ENCODE results near the gene AP2S1. TPM values are rescaled to one million over a fixed set of nuclear protein-coding genes. Genes with fewer than 3 reads are reported as not detected.

AP2S1 gene
- polyA plus RNA-seq, 1 donor (not counting 4 experiments of a cell fraction or from before 2014, with no cell fraction given) = 183 TPM

- H3K27me3 ChIP-seq (ENCODE audit: control insufficient read depth, extremely low read depth, insufficient read depth, low read length) = no peaks in the 10 kb centered on the region
- no peaks in the 10 kb centered on the region for H3K9me3 ChIP-seq (ENCODE audit: control insufficient read depth, low read depth, low read length)
- H3K9ac ChIP-seq (ENCODE audit: control insufficient read depth, extremely low read depth, insufficient read depth, low read length) = peak overlapping the region; percentile 19
- DNase-seq (ENCODE audit: low read depth, low spot score) = peak; percentile 50
- TF ChIP-seq EZH2 (IDR thresholded peaks at IDR 0.05; ENCODE audit: low read length) = no peak
- no peak for TF ChIP-seq CTCF (optimal IDR thresholded peaks at IDR 0.05 in 1 of 3, IDR thresholded peaks at IDR 0.05 in 1 of 3, conservative IDR thresholded peaks at IDR 0.05 in 1 of 3; ENCODE audit: extremely low read depth in 1 of 3, insufficient read depth in 2 of 3, low read length in 3 of 3)
- peak overlapping the region in 1 of 3 experiments; percentile 29 for H3K4me3 ChIP-seq (ENCODE audit: control insufficient read depth in 2 of 3, extremely low read depth in 1 of 3, insufficient read depth in 2 of 3, low read depth in 1 of 3, low read length in 3 of 3)
- peak overlapping the region; percentile 45 for H3K27ac ChIP-seq (ENCODE audit: control insufficient read depth, insufficient read depth, low read length)
- H3K79me2 ChIP-seq (ENCODE audit: control insufficient read depth, insufficient read depth, low read length) = peaks cover 50% of the 10 kb centered on the region
- dilution Hi-C loops (cut with MboI; ENCODE audit: extremely low pct_ligation_motif_present, low sequenced_read_pairs) = no loop called here
- H4K20me1 ChIP-seq (ENCODE audit: control insufficient read depth, extremely low read depth, insufficient read depth, low read length) = no peaks in the 10 kb centered on the region
- no peaks in the 10 kb centered on the region for H3K36me3 ChIP-seq (ENCODE audit: control insufficient read depth in 2 of 2, extremely low read depth in 1 of 2, insufficient read depth in 2 of 2, low read length in 2 of 2)
- peak; percentile 95 for FAIRE-seq
- no peak overlapping the region for H2AFZ ChIP-seq (ENCODE audit: control insufficient read depth, low read length)
- H3K4me1 ChIP-seq (ENCODE audit: control insufficient read depth, extremely low read depth, insufficient read depth, low read length) = peaks cover 54% of the 10 kb centered on the region
- peak overlapping the region; percentile 83 for H3K4me2 ChIP-seq (ENCODE audit: control insufficient read depth, extremely low read depth, insufficient read depth, low read depth, low read length)
- H3K9me1 ChIP-seq (ENCODE audit: control insufficient read depth, extremely low read depth, insufficient read depth, low read length) = no peaks in the 10 kb centered on the region
Observed at GRCh38 chr19:46898731-46899130, 48.1 kb upstream of the AP2S1 start.

GRCh38 chr19:46896076-46896794 is 45.6 kb upstream of the AP2S1 start:
- Histone ChIP-seq H3K79me2 (ENCODE audit: control insufficient read depth, insufficient read depth, low read length) (peaks cover 69% of the 10 kb centered on the region), H3K36me3 (ENCODE audit: control insufficient read depth in 2 of 2, extremely low read depth in 1 of 2, insufficient read depth in 2 of 2, low read length in 2 of 2) (no peaks in the 10 kb centered on the region), H3K4me2 (ENCODE audit: control insufficient read depth, extremely low read depth, insufficient read depth, low read depth, low read length) (no peak overlapping the region), H3K9ac (ENCODE audit: control insufficient read depth, extremely low read depth, insufficient read depth, low read length) (no peak overlapping the region), H3K27ac (ENCODE audit: control insufficient read depth, insufficient read depth, low read length) (no peak overlapping the region), H3K9me1 (ENCODE audit: control insufficient read depth, extremely low read depth, insufficient read depth, low read length) (no peaks in the 10 kb centered on the region), H3K9me3 (ENCODE audit: control insufficient read depth, low read depth, low read length) (no peaks in the 10 kb centered on the region), H3K27me3 (ENCODE audit: control insufficient read depth, extremely low read depth, insufficient read depth, low read length) (no peaks in the 10 kb centered on the region), H3K4me1 (ENCODE audit: control insufficient read depth, extremely low read depth, insufficient read depth, low read length) (peaks cover 29% of the 10 kb centered on the region), H2AFZ (ENCODE audit: control insufficient read depth, low read length) (no peak overlapping the region), H3K4me3 (ENCODE audit: control insufficient read depth in 2 of 3, extremely low read depth in 1 of 3, insufficient read depth in 2 of 3, low read depth in 1 of 3, low read length in 3 of 3) (no peak overlapping the region), H4K20me1 (ENCODE audit: control insufficient read depth, extremely low read depth, insufficient read depth, low read length) (no peaks in the 10 kb centered on the region)
- no peak for FAIRE-seq
- no peak for TF ChIP-seq EZH2 (IDR thresholded peaks at IDR 0.05; ENCODE audit: low read length)
- TF ChIP-seq CTCF (optimal IDR thresholded peaks at IDR 0.05 in 1 of 3, IDR thresholded peaks at IDR 0.05 in 1 of 3, conservative IDR thresholded peaks at IDR 0.05 in 1 of 3; ENCODE audit: extremely low read depth in 1 of 3, insufficient read depth in 2 of 3, low read length in 3 of 3) = no peak
- dilution Hi-C loops (cut with MboI; ENCODE audit: extremely low pct_ligation_motif_present, low sequenced_read_pairs) = no loop called here
- no peak for DNase-seq (ENCODE audit: low read depth, low spot score)

All from keratinocyte (primary cell).